Hepatocyte (in vitro differentiated cells): ENCODE measurements around the gene TBC1D7.

Experiments used
- CTCF ChIP-seq: fragments of 200-600 bp; sonication (generic); IDR thresholded peaks from 2 replicates; pipeline ENCODE4 v1.5.1; 2016; ENCODE audit warnings: antibody characterized with exemption, mild to moderate bottlenecking; ENCODE audit not compliant: poor library complexity
- EZH2 ChIP-seq: fragments of 200-600 bp; sonication (generic); IDR thresholded peaks from 2 replicates; pipeline ENCODE4 v1.6.1; 2016; ENCODE audit warnings: antibody characterized with exemption, mild to moderate bottlenecking, borderline replicate concordance
- EZH2phosphoT487 ChIP-seq: fragments of 200-600 bp; sonication (generic); IDR thresholded peaks from one replicate; pipeline ENCODE4 v1.6.1; 2018; ENCODE audit warnings: antibody characterized with exemption, mild to moderate bottlenecking, low read depth, moderate library complexity; ENCODE audit not compliant: unreplicated experiment, severe bottlenecking

DNA sequence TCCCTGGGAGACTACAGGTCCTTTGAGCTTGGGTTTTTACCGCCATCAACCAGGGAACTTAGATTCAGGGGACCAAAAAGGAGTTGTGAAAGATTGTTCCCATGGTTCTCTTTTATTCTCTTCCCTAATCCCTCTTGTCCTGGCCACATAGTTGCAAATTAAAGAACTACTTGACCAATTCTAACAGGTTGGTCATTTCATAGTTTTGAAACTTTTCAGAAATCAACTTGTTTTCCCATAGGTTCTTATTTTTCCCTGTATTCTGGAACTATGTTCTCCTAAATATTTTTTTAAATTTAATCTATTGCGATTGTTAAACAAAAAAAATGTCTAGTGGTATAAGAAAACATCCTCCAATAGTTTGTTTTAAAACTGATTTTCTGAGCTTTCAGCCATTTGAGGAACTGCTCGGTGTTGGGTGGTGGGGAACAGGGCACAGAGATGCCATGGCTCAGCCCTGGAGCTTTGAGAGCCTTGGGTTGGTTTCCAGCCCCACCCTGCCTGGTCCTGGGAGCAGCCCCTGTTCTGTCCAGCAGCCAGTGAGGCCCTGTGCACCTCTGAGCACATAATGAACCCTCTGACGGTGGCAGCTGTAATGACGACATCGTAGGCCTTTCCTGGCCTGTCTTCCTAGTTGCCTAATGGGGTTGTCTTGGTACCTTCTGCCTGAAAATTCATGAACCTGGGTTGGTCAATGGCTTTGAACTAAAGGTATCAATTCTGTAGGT, 53.5 kb downstream of the TBC1D7 start:
- TF ChIP-seq CTCF (no peak), EZH2 (no peak), EZH2phosphoT487 (no peak)
